COLO668 (cell line): Measurements from ENCODE around the gene ZNF518A.

Experiments
- DNase-seq: peaks from one replicate; lab custom pipeline; 2025; ENCODE audit not compliant: unreplicated experiment; lab: John Stamatoyannopoulos, UW

The ZNF518A gene

GRCh38 chr10:96129387-96130325 lies at the start of gene ZNF518A:
Gene ZNF518A (plus strand): TSS chr10:96130297. CDS start chr10:96156323, 26,026 bp downstream.
- DNase-seq, result peak; percentile 94

- DNase-seq, result no peak
These were observed 47.9 kb upstream of the ZNF518A start for GRCh38 chr10:96082153-96082552.

GRCh38 chr10:96082748-96083147 lies 47.3 kb upstream of the ZNF518A start:
- DNase-seq, result no peak

GRCh38 chr10:96089116-96089515 lies 41.0 kb upstream of the ZNF518A start:
- DNase-seq, result no peak

- peak; percentile 94 for DNase-seq
These were observed 40.2 kb upstream of the ZNF518A start for GRCh38 chr10:96089670-96090462.

GRCh38 chr10:96090463-96090800 lies 39.7 kb upstream of the ZNF518A start:
- no peak for DNase-seq

- no peak for DNase-seq
These were observed 36.9 kb upstream of the ZNF518A start for GRCh38 chr10:96092999-96093767.

- no peak for DNase-seq
These were observed 36.1 kb upstream of the ZNF518A start for GRCh38 chr10:96093948-96094347.

- DNase-seq, result no peak
These were observed 33.1 kb upstream of the ZNF518A start for GRCh38 chr10:96096958-96097357.

- no peak for DNase-seq
These were observed 32.2 kb upstream of the ZNF518A start for GRCh38 chr10:96097865-96098264.

GRCh38 chr10:96107623-96108038 lies 22.5 kb upstream of the ZNF518A start:
- no peak for DNase-seq

- DNase-seq, result no peak
These were observed 17.6 kb upstream of the ZNF518A start for GRCh38 chr10:96112531-96112930.

GRCh38 chr10:96118604-96119450 lies 11.3 kb upstream of the ZNF518A start:
- no peak for DNase-seq

GRCh38 chr10:96122824-96123223 lies 7.3 kb upstream of the ZNF518A start:
- DNase-seq, result no peak

- peak; percentile 24 for DNase-seq
These were observed 5.6 kb upstream of the ZNF518A start for GRCh38 chr10:96124230-96125141.

- DNase-seq, result no peak
These were observed 5.0 kb upstream of the ZNF518A start for GRCh38 chr10:96125142-96125515.

GRCh38 chr10:96130326-96130995 lies 364 bp downstream of the ZNF518A start:
- peak; percentile 81 for DNase-seq

- no peak for DNase-seq
These were observed 1.5 kb downstream of the ZNF518A start for GRCh38 chr10:96131621-96132020.

GRCh38 chr10:96133135-96133534 lies 3.0 kb downstream of the ZNF518A start:
- no peak for DNase-seq
